H1 (cell line): ENCODE results near the gene CEP57L1. TPM values are rescaled to one million over a fixed set of nuclear protein-coding genes. Genes with fewer than 3 reads are reported as not detected.

ENCODE experiments used
- CTCF ChIA-PET: fragments of 300-600 bp; sonication (Branson Sonifier 250); formaldehyde crosslinking; loops from one replicate; lab custom pipeline; 2021; ENCODE audit not compliant: partially characterized antibody; lab: Charles Lee
- POLR2A ChIA-PET: fragments of 300-600 bp; sonication (Branson Sonifier 250); formaldehyde crosslinking; loops from one replicate; lab custom pipeline; 2021; ENCODE audit warnings: inconsistent platforms; ENCODE audit not compliant: partially characterized antibody; lab: Charles Lee
- DNase-seq, 2 experiments: peaks; one replicate each; pipeline versions ENCODE4 v3.0.0 to v3.0.0-alpha.2; 2010 to 2022; ENCODE audit warnings: low spot score in 2 of 2, low read depth in 1 of 2, mixed read lengths in 1 of 2
- FAIRE-seq: peaks from 2 replicates; lab custom pipeline; 2011; peaks lifted over from hg19 to GRCh38; lab: Jason Lieb, UNC
- H2AFZ ChIP-seq: 2 replicates; pipeline ENCODE4 v1.8.1; 2012; ENCODE audit warnings: low read length, inconsistent platforms
- H2AK5ac ChIP-seq: 2 replicates; pipeline ENCODE4 v1.6.1; 2013; ENCODE audit warnings: low read depth, low read length
- H2BK120ac ChIP-seq: replicated peaks from 2 replicates; pipeline ENCODE3; 2013; ENCODE audit warnings: low read depth, low read length, inconsistent platforms
- H2BK12ac ChIP-seq: 2 replicates; pipeline ENCODE4 v1.6.1; 2013; ENCODE audit warnings: low read depth, low read length
- H2BK15ac ChIP-seq: 2 replicates; pipeline ENCODE4 v1.6.1; 2013; ENCODE audit warnings: low read length
- H2BK20ac ChIP-seq: 2 replicates; pipeline ENCODE4 v1.6.1; 2013; ENCODE audit warnings: low read length
- H2BK5ac ChIP-seq: 2 replicates; pipeline ENCODE4 v1.6.1; 2013; ENCODE audit warnings: low read depth, low read length
- H3K14ac ChIP-seq: 2 replicates; pipeline ENCODE4 v1.6.1; 2013; ENCODE audit warnings: inconsistent platforms; ENCODE audit not compliant: insufficient read length
- H3K18ac ChIP-seq: 2 replicates; pipeline ENCODE4 v1.6.1; 2013; ENCODE audit warnings: low read length; ENCODE audit errors: extremely low read depth
- H3K23ac ChIP-seq: 2 replicates; pipeline ENCODE4 v1.6.1; 2013; ENCODE audit warnings: inconsistent platforms; ENCODE audit not compliant: insufficient read length
- H3K23me2 ChIP-seq: 2 replicates; pipeline ENCODE4 v1.6.1; 2013; ENCODE audit warnings: low read depth, low read length
- H3K27ac ChIP-seq: 2 replicates; pipeline ENCODE4 v1.6.1; 2011; ENCODE audit warnings: low read depth, low read length, inconsistent platforms
- H3K27me3 ChIP-seq, 4 experiments: replicated peaks in 1 of 4; 1 replicate in 1 of 4; 2 replicates in 3 of 4; pipeline versions ENCODE4 v1.6.1 to v1.8.1; 2011 to 2013; ENCODE audit warnings: low read length in 3 of 4, mild to moderate bottlenecking in 3 of 4, inconsistent platforms in 2 of 4, mixed read lengths in 2 of 4, moderate library complexity in 1 of 4; ENCODE audit not compliant: control insufficient read depth in 3 of 4, insufficient read depth in 3 of 4; ENCODE audit errors: extremely low read depth in 1 of 4
- H3K36me3 ChIP-seq, 4 experiments: 2 replicates each; pipeline versions ENCODE4 v1.6.1 to v1.8.1; 2011 to 2013; ENCODE audit warnings: mild to moderate bottlenecking in 4 of 4, low read length in 3 of 4, moderate library complexity in 2 of 4, control low read depth in 1 of 4, inconsistent platforms in 1 of 4; ENCODE audit not compliant: insufficient read depth in 4 of 4, control insufficient read depth in 2 of 4
- H3K4ac ChIP-seq: replicated peaks from 2 replicates; pipeline ENCODE3; 2013; ENCODE audit warnings: low read length, low read depth, mixed read lengths, inconsistent platforms; ENCODE audit not compliant: insufficient read length
- H3K4me1 ChIP-seq, 4 experiments: replicated peaks in 1 of 4; 1 replicate in 1 of 4; 2 replicates in 3 of 4; pipeline versions ENCODE4 v1.6.1 to v1.8.1; 2011 to 2013; ENCODE audit warnings: low read length in 3 of 4, inconsistent platforms in 2 of 4, mixed read lengths in 1 of 4; ENCODE audit not compliant: insufficient read depth in 4 of 4, control insufficient read depth in 3 of 4
- H3K4me2 ChIP-seq, 2 experiments: 2 replicates each; pipeline versions ENCODE4 v1.6.1 to v1.8.1; 2011 to 2013; ENCODE audit warnings: low read depth in 2 of 2, low read length in 2 of 2, control low read depth in 1 of 2, inconsistent platforms in 1 of 2, mild to moderate bottlenecking in 1 of 2; ENCODE audit not compliant: insufficient read depth in 1 of 2
- H3K4me3 ChIP-seq, 4 experiments: fragments of 200-600, 300-600 bp in 1 of 4; sonication (generic), shearing (Covaris generic), sonication (Bioruptor Twin) in 1 of 4; 2 replicates each; pipeline versions ENCODE4 v1.5.1 to v1.8.1; 2011 to 2016; ENCODE audit warnings: low read length in 4 of 4, low read depth in 3 of 4, control low read depth in 2 of 4, inconsistent platforms in 2 of 4, mild to moderate bottlenecking in 2 of 4, mixed read lengths in 1 of 4, moderate library complexity in 1 of 4; ENCODE audit not compliant: insufficient read depth in 2 of 4; ENCODE audit errors: extremely low read depth in 1 of 4
- H3K56ac ChIP-seq: replicated peaks from 2 replicates; pipeline ENCODE3; 2013; ENCODE audit warnings: low read depth, mild to moderate bottlenecking, mixed read lengths, low read length, inconsistent platforms; ENCODE audit not compliant: insufficient read length
- H3K79me1 ChIP-seq: 2 replicates; pipeline ENCODE4 v1.6.1; 2013; ENCODE audit warnings: low read depth, low read length, control low read depth
- H3K79me2 ChIP-seq, 2 experiments: 2 replicates each; pipeline versions ENCODE4 v1.6.1 to v1.8.1; 2012 to 2013; ENCODE audit warnings: low read length in 2 of 2, mild to moderate bottlenecking in 2 of 2, inconsistent platforms in 1 of 2; ENCODE audit not compliant: insufficient read depth in 2 of 2, control insufficient read depth in 1 of 2
- H3K9ac ChIP-seq, 4 experiments: replicated peaks in 1 of 4; 1 replicate in 1 of 4; 2 replicates in 3 of 4; pipeline versions ENCODE4 v1.6.1 to v1.8.1; 2011 to 2013; ENCODE audit warnings: low read depth in 3 of 4, low read length in 3 of 4, control low read depth in 2 of 4, mild to moderate bottlenecking in 2 of 4, moderate library complexity in 2 of 4, inconsistent platforms in 1 of 4; ENCODE audit errors: extremely low read depth in 1 of 4
- H3K9me3 ChIP-seq, 2 experiments: 2 replicates each; pipeline versions ENCODE4 v1.6.1 to v1.8.1; 2012 to 2013; ENCODE audit warnings: mild to moderate bottlenecking in 2 of 2, moderate library complexity in 2 of 2, control low read depth in 1 of 2, inconsistent platforms in 1 of 2, low read depth in 1 of 2, low read length in 1 of 2, mixed read lengths in 1 of 2; ENCODE audit not compliant: insufficient read depth in 2 of 2
- H4K20me1 ChIP-seq, 2 experiments: replicated peaks in 1 of 2; 2 replicates each; pipeline versions ENCODE3 to v1.8.1; 2011 to 2013; ENCODE audit warnings: inconsistent platforms in 2 of 2, low read length in 2 of 2, mild to moderate bottlenecking in 1 of 2; ENCODE audit not compliant: insufficient read depth in 2 of 2, control insufficient read depth in 1 of 2
- H4K5ac ChIP-seq: 2 replicates; pipeline ENCODE4 v1.6.1; 2013; ENCODE audit warnings: low read length, low read depth, mixed read lengths, inconsistent platforms; ENCODE audit not compliant: insufficient read length
- H4K8ac ChIP-seq: 2 replicates; pipeline ENCODE4 v1.8.0; 2013; ENCODE audit warnings: mild to moderate bottlenecking, moderate library complexity, low read length, inconsistent platforms; ENCODE audit not compliant: insufficient read depth; ENCODE audit errors: extremely low read depth
- H4K91ac ChIP-seq: replicated peaks from 2 replicates; pipeline ENCODE3; 2013; ENCODE audit warnings: low read length, mixed read lengths, inconsistent platforms; ENCODE audit not compliant: insufficient read length
- EZH2 ChIP-seq: fragments of 200-600 bp; sonication (generic); IDR thresholded peaks from 2 replicates; pipeline ENCODE4 v1.7.1; 2012; ENCODE audit warnings: low read depth, mild to moderate bottlenecking, moderate library complexity, low read length, inconsistent platforms; ENCODE audit not compliant: severe bottlenecking
- RXRA ChIP-seq: IDR thresholded peaks from 2 replicates; pipeline ENCODE4 v1.6.1; 2011; ENCODE audit warnings: low read depth, mild to moderate bottlenecking, low read length, moderate library complexity; ENCODE audit not compliant: insufficient read depth
- WGBS, 2 experiments: shearing (Covaris generic) in 1 of 2; methylation state at CpG; one replicate each; pipeline versions ENCODE4 v1.1.6 to v1.1.7; 2013 to 2015; ENCODE audit warnings: low lambda C conversion rate in 2 of 2, mixed read lengths in 2 of 2, inconsistent platforms in 1 of 2, low coverage in 1 of 2, missing lambda C conversion rate in 1 of 2; ENCODE audit not compliant: insufficient replicate concordance in 2 of 2, insufficient coverage in 1 of 2, insufficient read length in 1 of 2; ENCODE audit errors: extremely low coverage in 1 of 2, missing lambda C conversion rate in 1 of 2; 5-methylcytosine and 5-hydroxymethylcytosine counted together
- polyA plus RNA-seq, 7 experiments: library from polyadenylated mRNA; depleted of rRNA in 3 of 7; stranded (reverse) in 5 of 7; unstranded in 2 of 7; fragments of >200 nt in 5 of 7; fragments of 200-250 nt in 2 of 7; gene quantifications; 1 replicate in 5 of 7; 2 replicates in 1 of 7; 4 replicates in 1 of 7; pipeline versions ENCODE4 v1.2.1 to v1.2.3, GENCODE V29; 2011 to 2013; ENCODE audit warnings: missing spikeins in 2 of 7, mixed read lengths in 2 of 7
- total RNA-seq: library from RNA; stranded (reverse); fragmentation: NEBNext Ultra II Directional; extraction: Animal tissue kit (Norgen Biotek cat#: 25700); gene quantifications from 2 replicates; pipeline ENCODE4 v1.2.1, GENCODE V29; 2021

Gene CEP57L1
- total and polyA plus RNA-seq, 2 of the 8 experiments (the other 6 are each of a cell fraction or from before 2014, with no cell fraction given): 3.6 to 11.5 TPM

DNA sequence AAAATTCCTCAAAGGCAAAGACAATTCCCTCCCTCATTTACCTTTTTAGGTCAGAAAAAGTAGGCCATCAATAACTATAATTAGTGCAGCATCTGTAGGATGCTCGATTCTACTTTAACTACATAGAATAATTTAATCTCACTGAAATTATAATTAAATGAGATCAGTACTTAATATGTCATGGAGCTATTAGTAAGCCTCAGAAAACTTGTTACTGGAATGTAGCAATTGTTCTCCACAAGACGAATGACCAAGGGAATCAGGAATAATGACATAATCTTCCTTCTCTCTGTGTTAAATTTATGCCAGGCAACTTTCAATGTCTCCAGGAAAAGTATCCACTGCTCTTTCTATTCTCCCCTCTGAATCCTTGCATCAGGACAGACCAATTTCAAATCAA, 34.7 kb upstream of the CEP57L1 start:
- no peaks in the 10 kb centered on the region for H3K79me2 ChIP-seq
- H3K18ac ChIP-seq: no peak overlapping the region
- no peak overlapping the region for H2BK15ac ChIP-seq
- DNase-seq: no peak
- no peak overlapping the region for H2BK12ac ChIP-seq
- no peak for FAIRE-seq
- TF ChIP-seq EZH2: no peak
- TF ChIP-seq RXRA: no peak
- no peaks in the 10 kb centered on the region for H3K79me1 ChIP-seq
- H4K8ac ChIP-seq: no peak overlapping the region
- H2BK5ac ChIP-seq: no peak overlapping the region
- H2AFZ ChIP-seq: no peak overlapping the region
- H3K4me2 ChIP-seq: no peak overlapping the region
- no peak overlapping the region for H2BK20ac ChIP-seq
- no peak overlapping the region for H2AK5ac ChIP-seq
- no peaks in the 10 kb centered on the region for H4K20me1 ChIP-seq
- H3K9ac ChIP-seq: no peak overlapping the region
- no peak overlapping the region for H3K27ac ChIP-seq
- no peaks in the 10 kb centered on the region for H3K23me2 ChIP-seq
- no peak overlapping the region for H3K4me3 ChIP-seq
- H3K56ac ChIP-seq: no peak overlapping the region
- POLR2A ChIA-PET: no interaction called here
- no peaks in the 10 kb centered on the region for H3K27me3 ChIP-seq
- CTCF ChIA-PET: no interaction called here
- no peak overlapping the region for H3K14ac ChIP-seq
- H3K4ac ChIP-seq: no peak overlapping the region
- no peaks in the 10 kb centered on the region for H3K9me3 ChIP-seq
- no peak overlapping the region for H4K5ac ChIP-seq
- WGBS, 2 experiments: 76% methylated on average over 2 of the region's 2 CpGs; no CpG with 5 or more reads in 1 of the 2 experiments
- no peak overlapping the region for H3K23ac ChIP-seq
- H3K4me1 ChIP-seq: peaks cover 0 to 3% (median 0%) of the 10 kb centered on the region in 4 experiments; a peak in 1 of 7 replicates
- H3K36me3 ChIP-seq: no peaks in the 10 kb centered on the region; a peak in 1 of 8 replicates
- no peak overlapping the region for H2BK120ac ChIP-seq
- no peak overlapping the region for H4K91ac ChIP-seq
